Activated T-helper 1 cell treated with anti-CD3 and anti-CD28 coated beads, Interleukin-12 subunit alpha, Interleukin-12 subunit beta, Interleukin-2, Interleukin-4 antibody, amounts not matched to agents 30 ng/mL and 10 ng/mL and 1 ng/mL, durations not matched to agents 14 hours and 24 hours and 36 hours (primary cell): ENCODE results near the gene FRMD4B. TPM values are rescaled to one million over a fixed set of nuclear protein-coding genes. Genes with fewer than 3 reads are reported as not detected.

Source experiments
- DNase-seq: peaks from one replicate; pipeline ENCODE4 v3.0.0; 2021; ENCODE audit warnings: low spot score
- H3K27ac Mint-ChIP-seq: one replicate; pipeline ENCODE4 v1.8.0; 2021; ENCODE audit warnings: mild to moderate bottlenecking, mixed read lengths
- H3K27me3 Mint-ChIP-seq: one replicate; pipeline ENCODE4 v1.8.0; 2022; ENCODE audit warnings: mild to moderate bottlenecking, moderate library complexity, mixed read lengths; ENCODE audit not compliant: insufficient read depth
- H3K36me3 Mint-ChIP-seq: one replicate; pipeline ENCODE4 v1.8.0; 2021; ENCODE audit warnings: low read depth, mixed read lengths
- H3K4me1 Mint-ChIP-seq: one replicate; pipeline ENCODE4 v1.8.0; 2021; ENCODE audit warnings: low read depth, mixed read lengths
- H3K4me3 Mint-ChIP-seq: one replicate; pipeline ENCODE4 v1.8.0; 2021; ENCODE audit warnings: mild to moderate bottlenecking, moderate library complexity, mixed read lengths
- H3K9me3 Mint-ChIP-seq: one replicate; pipeline ENCODE4 v1.8.0; 2021; ENCODE audit warnings: mixed read lengths
- intact Hi-C: fragments of 100-400 bp; cut with micrococcal nuclease; formaldehyde crosslinking; loops from one replicate; pipeline ENCODE4 v1.15.1; 2024
- total RNA-seq: library from RNA; stranded (reverse); gene quantifications from 2 replicates; pipeline ENCODE4 v1.2.3, GENCODE V29; 2022

The FRMD4B gene
- total RNA-seq, 1 donor from 2014 or later: 83.6 TPM

GRCh38 chr3:69142797-69143454 lies 243.0 kb downstream of the FRMD4B start:
- intact Hi-C loops: no loop called here
- no peak overlapping the region for H3K27ac Mint-ChIP-seq
- no peaks in the 10 kb centered on the region for H3K4me1 Mint-ChIP-seq
- no peaks in the 10 kb centered on the region for H3K9me3 Mint-ChIP-seq
- DNase-seq: no peak
- no peak overlapping the region for H3K4me3 Mint-ChIP-seq
- no peaks in the 10 kb centered on the region for H3K36me3 Mint-ChIP-seq
- peaks cover 26% of the 10 kb centered on the region for H3K27me3 Mint-ChIP-seq

GRCh38 chr3:69142090-69142489 lies 243.8 kb downstream of the FRMD4B start:
- H3K27me3 Mint-ChIP-seq: peaks cover 31% of the 10 kb centered on the region
- no peaks in the 10 kb centered on the region for H3K36me3 Mint-ChIP-seq
- H3K9me3 Mint-ChIP-seq: no peaks in the 10 kb centered on the region
- H3K4me3 Mint-ChIP-seq: no peak overlapping the region
- intact Hi-C loops: no loop called here
- no peak overlapping the region for H3K27ac Mint-ChIP-seq
- H3K4me1 Mint-ChIP-seq: no peaks in the 10 kb centered on the region
- DNase-seq: no peak

DNA sequence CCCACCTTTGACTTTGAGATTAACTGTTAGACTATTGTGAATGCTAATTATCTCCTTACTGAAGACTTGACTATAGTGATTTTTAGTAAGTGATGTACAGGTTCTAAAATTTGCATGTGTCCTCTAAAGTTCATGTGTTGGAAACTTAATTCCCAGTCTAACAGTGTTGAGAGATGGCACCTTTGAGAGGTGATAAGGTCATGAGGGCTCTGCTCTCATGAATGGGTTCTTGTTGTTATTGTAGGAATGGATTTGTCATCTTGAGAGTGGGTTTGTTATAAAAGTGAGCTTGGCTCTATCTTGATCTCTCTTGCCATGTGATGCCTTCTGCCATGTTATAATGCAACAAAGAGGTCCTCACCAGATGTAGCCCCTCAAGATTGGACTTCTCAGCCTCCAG lies 244.6 kb downstream of the FRMD4B start:
- Mint-ChIP-seq H3K4me1 (no peaks in the 10 kb centered on the region), H3K27me3 (peaks cover 34% of the 10 kb centered on the region), H3K9me3 (no peaks in the 10 kb centered on the region), H3K4me3 (no peak overlapping the region), H3K36me3 (no peaks in the 10 kb centered on the region), H3K27ac (no peak overlapping the region)
- no peak for DNase-seq
- intact Hi-C loops: no loop called here

- Mint-ChIP-seq H3K4me3 (no peak overlapping the region), H3K36me3 (no peaks in the 10 kb centered on the region), H3K4me1 (no peaks in the 10 kb centered on the region), H3K9me3 (no peaks in the 10 kb centered on the region), H3K27me3 (peaks cover 35% of the 10 kb centered on the region), H3K27ac (no peak overlapping the region)
- intact Hi-C loops: no loop called here
- DNase-seq: no peak
Measured at GRCh38 chr3:69137412-69137811, 248.5 kb downstream of the FRMD4B start.

GRCh38 chr3:69137005-69137404 lies 248.9 kb downstream of the FRMD4B start:
- Mint-ChIP-seq H3K9me3 (no peaks in the 10 kb centered on the region), H3K36me3 (no peaks in the 10 kb centered on the region), H3K4me1 (no peaks in the 10 kb centered on the region), H3K27ac (no peak overlapping the region), H3K27me3 (peaks cover 32% of the 10 kb centered on the region), H3K4me3 (no peak overlapping the region)
- intact Hi-C loops: no loop called here
- DNase-seq: no peak

- peaks cover 1% of the 10 kb centered on the region for H3K36me3 Mint-ChIP-seq
- H3K27me3 Mint-ChIP-seq: peaks cover under 1% of the 10 kb centered on the region
- H3K27ac Mint-ChIP-seq: no peak overlapping the region
- H3K9me3 Mint-ChIP-seq: no peaks in the 10 kb centered on the region
- no peak overlapping the region for H3K4me3 Mint-ChIP-seq
- DNase-seq: no peak
- intact Hi-C loops: no loop called here
- no peaks in the 10 kb centered on the region for H3K4me1 Mint-ChIP-seq
Measured at GRCh38 chr3:69130689-69131088, 255.2 kb downstream of the FRMD4B start.

GRCh38 chr3:69129531-69129930 lies 256.4 kb downstream of the FRMD4B start:
- DNase-seq: no peak
- H3K36me3 Mint-ChIP-seq: peaks cover 1% of the 10 kb centered on the region
- no peaks in the 10 kb centered on the region for H3K27me3 Mint-ChIP-seq
- H3K4me3 Mint-ChIP-seq: no peak overlapping the region
- H3K27ac Mint-ChIP-seq: no peak overlapping the region
- H3K9me3 Mint-ChIP-seq: no peaks in the 10 kb centered on the region
- intact Hi-C loops: no loop called here
- H3K4me1 Mint-ChIP-seq: no peaks in the 10 kb centered on the region

- intact Hi-C loops: no loop called here
Measured at GRCh38 chr3:69128509-69128908, 257.4 kb downstream of the FRMD4B start.

GRCh38 chr3:69126999-69127398 lies 258.9 kb downstream of the FRMD4B start:
- intact Hi-C loops: no loop called here
- H3K4me1 Mint-ChIP-seq: no peaks in the 10 kb centered on the region

More at GRCh38 chr3:69128509-69128908, 257.4 kb downstream of the FRMD4B start:
- H3K27me3 Mint-ChIP-seq: peaks cover 4% of the 10 kb centered on the region
- H3K4me3 Mint-ChIP-seq: no peak overlapping the region
- H3K4me1 Mint-ChIP-seq: no peaks in the 10 kb centered on the region
- peaks cover 1% of the 10 kb centered on the region for H3K36me3 Mint-ChIP-seq
- no peak for DNase-seq
- no peak overlapping the region for H3K27ac Mint-ChIP-seq
- no peaks in the 10 kb centered on the region for H3K9me3 Mint-ChIP-seq

GRCh38 chr3:69126216-69126615 lies 259.7 kb downstream of the FRMD4B start:
- H3K4me3 Mint-ChIP-seq: no peak overlapping the region

More at GRCh38 chr3:69126999-69127398, 258.9 kb downstream of the FRMD4B start:
- no peak overlapping the region for H3K4me3 Mint-ChIP-seq
- H3K9me3 Mint-ChIP-seq: no peaks in the 10 kb centered on the region
- H3K27me3 Mint-ChIP-seq: peaks cover 4% of the 10 kb centered on the region
- DNase-seq: no peak
- H3K36me3 Mint-ChIP-seq: peaks cover 1% of the 10 kb centered on the region
- no peak overlapping the region for H3K27ac Mint-ChIP-seq

DNA sequence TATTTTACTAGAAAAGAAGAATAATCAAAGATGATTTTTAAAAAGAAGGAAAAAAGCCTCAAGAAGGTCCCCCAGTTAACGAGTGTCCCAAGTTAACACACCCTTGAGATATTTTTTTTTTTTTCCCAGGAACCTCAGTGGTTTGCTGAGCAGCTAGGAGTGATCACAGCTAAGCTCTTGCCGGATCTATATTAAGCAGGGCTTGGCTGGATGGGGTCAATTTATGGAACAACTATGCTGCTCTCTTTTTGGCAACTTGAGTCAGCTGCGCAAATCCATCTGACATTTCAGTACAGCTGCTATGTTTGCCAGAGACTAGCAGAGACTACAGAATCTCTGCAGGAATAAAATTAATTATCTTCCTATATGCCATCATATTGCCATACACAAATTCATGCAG lies 263.5 kb downstream of the FRMD4B start, which contains the start of gene LMOD3:
TSS of gene LMOD3 (minus strand) at position 193 of the 400 bp plus-strand sequence. CDS start 209 bp downstream, outside the sequence.
- Mint-ChIP-seq H3K27me3 (peaks cover 7% of the 10 kb centered on the region), H3K36me3 (no peaks in the 10 kb centered on the region), H3K4me3 (no peak within 1 kb of the TSS), H3K27ac (no peak within 1 kb of the TSS), H3K9me3 (no peaks in the 10 kb centered on the region), H3K4me1 (peaks cover 7% of the 10 kb centered on the region)
- intact Hi-C loops: loop anchor here (5.0 kb wide), 1 partner anchor 825 kb away; no protein-coding TSS in a partner anchor
- no peak for DNase-seq

More at GRCh38 chr3:69126216-69126615, 259.7 kb downstream of the FRMD4B start:
- intact Hi-C loops: no loop called here
- no peaks in the 10 kb centered on the region for H3K36me3 Mint-ChIP-seq
- H3K27me3 Mint-ChIP-seq: peaks cover 7% of the 10 kb centered on the region
- H3K27ac Mint-ChIP-seq: no peak overlapping the region
- H3K4me1 Mint-ChIP-seq: peaks cover under 1% of the 10 kb centered on the region
- H3K9me3 Mint-ChIP-seq: no peaks in the 10 kb centered on the region
- DNase-seq: no peak

GRCh38 chr3:69121950-69122349 lies 263.9 kb downstream of the FRMD4B start:
- Mint-ChIP-seq H3K27me3 (peaks cover 7% of the 10 kb centered on the region), H3K4me3 (no peak overlapping the region), H3K27ac (no peak overlapping the region), H3K9me3 (no peaks in the 10 kb centered on the region), H3K36me3 (no peaks in the 10 kb centered on the region), H3K4me1 (peaks cover 7% of the 10 kb centered on the region)
- intact Hi-C loops: loop anchor here (1.0 to 5.0 kb wide), 6 partner anchors 39 to 825 kb away; no protein-coding TSS in a partner anchor
- DNase-seq: no peak

DNA sequence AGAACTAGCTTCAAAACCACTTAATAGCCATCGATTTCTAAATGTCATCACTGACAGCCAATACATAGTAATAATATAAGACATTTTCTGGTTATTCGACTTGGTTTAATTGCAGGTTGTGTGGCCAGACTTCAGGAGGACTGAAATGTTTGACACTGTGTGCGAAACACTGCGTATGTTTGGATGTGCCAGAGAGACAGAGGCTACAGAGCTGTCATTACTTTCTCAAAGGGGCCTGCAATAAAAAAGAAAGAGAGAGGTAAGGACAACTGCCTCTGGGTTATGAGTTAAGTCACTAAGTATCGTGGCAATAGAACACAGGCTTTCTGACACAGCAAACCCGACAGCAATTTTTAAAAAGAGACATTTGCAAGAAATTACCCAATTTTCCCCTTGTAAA lies 264.4 kb downstream of the FRMD4B start:
- Mint-ChIP-seq H3K9me3 (no peaks in the 10 kb centered on the region), H3K4me3 (no peak overlapping the region), H3K4me1 (peaks cover 7% of the 10 kb centered on the region), H3K27me3 (peaks cover 7% of the 10 kb centered on the region), H3K27ac (no peak overlapping the region), H3K36me3 (no peaks in the 10 kb centered on the region)
- no peak for DNase-seq
- intact Hi-C loops: loop anchor here (1.0 to 5.0 kb wide), 6 partner anchors 40 to 826 kb away; no protein-coding TSS in a partner anchor
